GM18909 (cell line): ENCODE measurements around the gene ITGAX.

Source experiments
- ATAC-seq: cut with Tn5 transposase; IDR thresholded peaks from one replicate; pipeline ENCODE4 v1.9.1; 2021; ENCODE audit warnings: mild to moderate bottlenecking; ENCODE audit not compliant: unreplicated experiment, poor library complexity

The ITGAX gene

DNA sequence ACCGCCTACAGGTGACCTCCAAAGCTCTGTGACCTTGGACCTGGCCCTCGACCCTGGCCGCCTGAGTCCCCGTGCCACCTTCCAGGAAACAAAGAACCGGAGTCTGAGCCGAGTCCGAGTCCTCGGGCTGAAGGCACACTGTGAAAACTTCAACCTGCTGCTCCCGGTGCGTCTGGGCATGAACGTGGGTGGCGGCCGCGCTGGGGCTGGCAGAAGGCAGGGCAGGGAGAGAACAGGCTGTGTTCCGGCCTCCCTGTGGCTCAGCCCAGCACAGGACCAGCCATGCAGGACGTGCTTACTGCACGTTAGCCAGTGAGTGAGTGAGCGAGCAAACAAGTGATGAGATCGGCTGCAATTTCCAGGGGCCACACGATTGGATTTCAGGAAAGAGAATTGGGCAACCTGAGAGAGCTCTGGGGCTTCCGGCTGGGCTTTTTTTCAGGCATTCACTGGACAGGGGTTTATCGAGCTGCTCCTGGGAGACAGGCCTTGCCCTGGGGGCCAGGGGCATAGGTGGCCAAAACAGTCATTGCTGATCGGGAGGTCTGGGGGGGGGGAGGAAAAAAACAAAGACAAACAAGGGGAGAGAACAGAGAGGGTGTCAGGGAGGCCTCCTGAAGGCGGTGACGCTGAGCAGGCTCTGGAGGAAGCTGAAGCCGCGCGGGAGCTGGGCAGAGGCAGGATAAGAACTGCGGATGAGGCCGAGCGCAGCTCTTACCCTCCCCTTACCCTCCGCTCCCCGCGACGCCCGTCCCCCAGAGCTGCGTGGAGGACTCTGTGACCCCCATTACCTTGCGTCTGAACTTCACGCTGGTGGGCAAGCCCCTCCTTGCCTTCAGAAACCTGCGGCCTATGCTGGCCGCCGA is 16.9 kb downstream of the ITGAX start:
- no peak for ATAC-seq

- no peak for ATAC-seq
These were observed 18.3 kb downstream of the ITGAX start for GRCh38 chr16:31373235-31373634.

DNA sequence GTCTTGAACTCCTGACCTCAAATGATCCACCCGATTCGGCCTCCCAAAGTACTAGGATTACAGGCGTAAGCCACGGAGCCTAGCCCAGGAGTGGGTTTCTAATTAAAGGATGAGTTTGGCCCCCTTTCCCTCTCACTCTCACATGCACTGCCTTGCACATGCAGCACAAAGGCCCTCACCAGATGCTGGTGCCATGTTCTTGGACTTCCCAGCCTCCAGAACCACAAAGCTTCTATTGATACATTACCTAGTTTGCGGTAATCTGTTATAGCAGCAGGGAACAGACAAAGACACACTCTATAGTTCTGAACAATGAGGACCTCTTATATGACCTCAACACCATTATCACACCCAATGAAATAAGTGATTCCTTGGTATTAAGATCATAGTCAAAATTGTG is 20.3 kb downstream of the ITGAX start:
- ATAC-seq: no peak

- ATAC-seq: no peak
These were observed 21.7 kb downstream of the ITGAX start for GRCh38 chr16:31376705-31377104.

DNA sequence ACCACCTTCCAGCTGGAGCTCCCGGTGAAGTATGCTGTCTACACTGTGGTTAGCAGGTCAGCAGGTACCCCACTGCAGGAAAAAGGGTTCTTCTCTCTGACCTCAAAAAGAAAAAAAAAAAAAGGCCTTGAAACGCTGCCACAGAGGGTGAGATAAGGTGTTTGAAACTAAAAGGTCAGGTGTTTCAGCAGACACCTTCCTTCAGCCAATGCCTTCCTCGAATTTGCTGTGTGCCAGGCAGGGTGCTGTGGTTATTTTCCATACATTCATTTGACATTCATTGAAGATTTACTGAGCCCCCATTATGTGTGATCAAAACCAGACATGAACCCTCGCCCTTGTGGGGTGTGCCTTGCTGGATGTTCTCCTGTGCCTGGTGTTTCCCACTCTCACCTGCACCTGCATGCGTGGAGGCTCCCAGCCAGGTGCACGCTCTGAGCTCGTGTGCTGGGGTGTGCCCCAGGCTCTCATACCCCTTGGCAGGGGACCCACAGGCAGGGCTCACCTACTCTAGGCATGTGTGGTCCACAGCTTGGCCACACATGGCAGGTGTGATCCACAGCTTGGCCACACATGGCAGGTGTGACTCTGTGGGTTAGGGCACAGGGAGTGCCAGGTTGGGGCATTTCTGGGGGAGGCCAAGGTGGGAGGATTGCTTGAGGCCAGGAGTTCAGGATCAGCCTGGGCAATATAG is 22.4 kb downstream of the ITGAX start:
- no peak for ATAC-seq

- ATAC-seq: no peak
These were observed 25.2 kb downstream of the ITGAX start for GRCh38 chr16:31380201-31380600.

- peak; percentile 53 for ATAC-seq
These were observed 27.6 kb downstream of the ITGAX start for GRCh38 chr16:31382485-31383161.

- no peak for ATAC-seq
These were observed 30.7 kb downstream of the ITGAX start for GRCh38 chr16:31385680-31386079.

DNA sequence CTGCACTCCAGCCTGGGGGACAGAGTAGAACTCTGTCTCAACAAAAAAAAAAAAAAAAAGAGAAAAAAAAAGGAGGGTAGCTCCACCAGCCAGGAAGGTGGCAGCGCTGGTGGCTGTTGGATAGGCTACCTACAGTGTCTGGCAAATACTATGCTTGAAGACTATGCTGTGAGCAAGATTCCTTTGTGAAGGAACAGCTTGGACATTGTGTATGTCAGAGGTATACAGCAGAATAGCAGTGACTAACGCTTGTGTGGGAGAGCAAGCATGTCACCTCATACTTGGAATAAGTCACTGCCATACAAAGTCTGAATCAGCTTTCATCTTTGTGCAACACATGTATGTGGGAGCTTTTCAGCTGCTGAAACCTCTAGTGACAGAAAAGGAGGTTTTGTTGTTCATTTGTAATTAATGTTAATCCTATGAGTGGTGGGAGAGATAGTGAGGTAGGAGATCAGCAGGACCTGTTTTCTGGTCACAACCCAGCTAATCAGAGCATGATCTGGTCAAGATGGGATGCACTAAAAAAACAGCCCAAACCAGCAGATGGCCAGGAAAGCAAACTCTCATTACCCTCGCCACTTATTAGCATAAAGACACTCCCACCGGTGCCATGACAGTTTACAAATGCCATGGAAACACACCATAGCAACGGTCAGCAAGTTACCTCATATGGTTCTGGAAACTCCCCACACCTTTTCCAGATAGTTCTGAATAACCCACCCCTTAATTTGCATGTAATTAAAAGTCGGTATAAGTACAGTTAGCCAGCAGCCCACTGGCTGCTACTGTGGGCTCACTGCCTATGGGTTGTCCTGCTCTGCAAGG is 31.4 kb downstream of the ITGAX start:
- no peak for ATAC-seq

- no peak for ATAC-seq
These were observed 33.6 kb downstream of the ITGAX start for GRCh38 chr16:31388535-31388934.

- no peak for ATAC-seq
These were observed 35.6 kb downstream of the ITGAX start for GRCh38 chr16:31390504-31391041.

DNA sequence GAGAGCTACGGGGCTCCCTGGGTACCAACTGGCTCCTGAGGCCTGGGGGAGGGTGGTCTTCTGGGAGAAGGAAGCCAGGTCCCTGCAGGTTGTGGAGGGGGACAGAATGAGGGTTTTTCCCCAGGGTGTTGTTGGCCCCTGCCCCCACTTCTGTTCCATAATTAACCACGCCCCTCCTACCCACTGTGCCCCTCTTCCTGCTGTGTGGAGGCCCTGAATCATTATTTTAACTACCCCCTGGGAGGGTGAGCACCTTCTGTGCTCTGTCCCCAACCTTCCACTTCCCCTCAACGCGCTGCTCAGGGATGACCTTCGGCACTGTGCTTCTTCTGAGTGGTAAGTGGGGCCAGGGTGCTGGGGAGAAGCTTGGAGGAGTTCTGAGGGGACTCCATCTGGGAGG is 38.1 kb downstream of the ITGAX start, which contains the start of gene ITGAD:
Gene ITGAD, plus strand, starts transcription at position 280 of the 400 bp plus-strand sequence. Its CDS starts 26 bp downstream, at position 306.
- no peak for ATAC-seq

DNA sequence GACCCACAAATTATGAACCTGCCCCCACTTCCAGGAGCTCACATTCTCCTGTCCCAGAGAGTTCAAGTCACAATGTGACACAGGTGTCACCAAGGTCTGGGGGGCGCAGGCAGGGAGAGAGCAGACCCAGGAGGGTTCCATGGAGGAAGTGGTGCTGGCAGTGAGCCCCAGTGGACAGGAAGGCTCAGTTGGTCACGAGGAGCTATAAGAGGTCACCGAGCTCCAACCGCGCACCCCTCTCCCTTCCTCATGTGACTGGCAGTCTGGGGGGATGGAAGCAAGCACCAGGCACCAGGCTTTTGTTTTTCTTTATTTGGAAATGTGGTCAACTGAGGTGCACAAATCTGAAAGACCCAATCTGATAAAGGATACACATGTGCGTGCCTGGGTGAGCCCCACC is 40.7 kb downstream of the ITGAX start:
- no peak for ATAC-seq

DNA sequence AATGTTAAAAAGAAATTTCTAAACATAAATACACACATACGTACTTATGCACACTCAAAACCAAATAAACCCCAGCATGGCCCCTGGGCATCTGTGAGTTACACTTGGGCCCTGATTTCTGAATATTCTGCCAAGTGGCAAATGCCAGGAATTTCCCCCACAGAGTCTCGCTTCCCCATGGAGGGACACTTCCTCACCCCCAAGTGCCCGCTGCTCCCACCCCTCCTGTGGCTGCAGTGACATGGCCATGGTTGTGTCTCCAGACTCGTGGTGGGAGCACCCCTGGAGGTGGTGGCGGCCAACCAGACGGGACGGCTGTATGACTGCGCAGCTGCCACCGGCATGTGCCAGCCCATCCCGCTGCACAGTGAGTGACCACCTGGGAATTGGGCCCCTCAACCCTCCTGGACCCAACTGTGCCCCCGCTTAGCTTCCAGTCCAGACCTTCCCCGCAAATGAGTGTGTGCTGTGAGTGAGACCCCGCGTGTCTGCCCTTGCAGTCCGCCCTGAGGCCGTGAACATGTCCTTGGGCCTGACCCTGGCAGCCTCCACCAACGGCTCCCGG is 42.2 kb downstream of the ITGAX start:
- ATAC-seq: no peak

GRCh38 chr16:31397701-31398100 is 42.7 kb downstream of the ITGAX start:
- ATAC-seq: no peak

GRCh38 chr16:31400191-31400590 is 45.2 kb downstream of the ITGAX start:
- no peak for ATAC-seq

- ATAC-seq: no peak
These were observed 46.5 kb downstream of the ITGAX start for GRCh38 chr16:31401436-31401835.

GRCh38 chr16:31402687-31403086 is 47.7 kb downstream of the ITGAX start:
- no peak for ATAC-seq

GRCh38 chr16:31403590-31404352 is 48.8 kb downstream of the ITGAX start:
- ATAC-seq: no peak
